GM12864 (cell line): Measurements from ENCODE around the gene NSMF.

Source experiments
- DNase-seq: peaks from one replicate; pipeline ENCODE4 v3.0.0-alpha.2; 2011; ENCODE audit warnings: low read depth
- H3K4me3 ChIP-seq: 2 replicates; pipeline ENCODE4 v1.5.1; 2011; ENCODE audit warnings: mild to moderate bottlenecking, low read depth, low read length, control low read depth
- CTCF ChIP-seq: IDR thresholded peaks from 2 replicates; pipeline ENCODE4 v1.5.1; 2011; ENCODE audit warnings: low read depth, mild to moderate bottlenecking, moderate library complexity, low read length, control low read depth, inconsistent platforms; ENCODE audit errors: missing control alignments

Gene NSMF

GRCh38 chr9:137463931-137464290, 4.8 kb upstream of the NSMF start:
- no peak for DNase-seq
- TF ChIP-seq CTCF = no peak
- H3K4me3 ChIP-seq = no peak overlapping the region

GRCh38 chr9:137462986-137463930, 4.1 kb upstream of the NSMF start:
- no peak for DNase-seq
- H3K4me3 ChIP-seq = no peak overlapping the region
- no peak for TF ChIP-seq CTCF

GRCh38 chr9:137462396-137462985, 3.4 kb upstream of the NSMF start:
- DNase-seq = no peak
- no peak for TF ChIP-seq CTCF
- H3K4me3 ChIP-seq = peak overlapping the region; percentile 38

- TF ChIP-seq CTCF = peak; percentile 22
- peak; percentile 73 for DNase-seq
- peak overlapping the region; percentile 38 for H3K4me3 ChIP-seq
Observed at GRCh38 chr9:137461663-137462395, 2.7 kb upstream of the NSMF start.

GRCh38 chr9:137461316-137461662, 2.2 kb upstream of the NSMF start:
- peak overlapping the region; percentile 8; the same call in 1 of the 2 replicates for H3K4me3 ChIP-seq
- TF ChIP-seq CTCF = no peak
- DNase-seq = no peak

GRCh38 chr9:137460363-137461315, 1.5 kb upstream of the NSMF start:
- DNase-seq = no peak
- TF ChIP-seq CTCF = no peak
- H3K4me3 ChIP-seq = no peak overlapping the region
